ENCODE data around the gene TRABD2A. TPM values are rescaled to one million over a fixed set of nuclear protein-coding genes. Genes with fewer than 3 reads are reported as not detected.

Gene TRABD2A
- total RNA-seq, 1 experiment from 2014 or later: 1.7 TPM

GRCh38 chr2:84801811-84802210 lies 79.1 kb downstream of the TRABD2A start:
- no peak overlapping the region for H4K91ac ChIP-seq (ENCODE audit: insufficient read length, low read depth, low read length)
- DNase-seq: no peak
- H2BK12ac ChIP-seq (ENCODE audit: insufficient read length, low read depth, low read length): no peak overlapping the region
- no peak overlapping the region for H2BK20ac ChIP-seq (ENCODE audit: low read depth, low read length, poor library complexity, severe bottlenecking)
- Mint-ChIP-seq H3K9me3 (peaks cover 3 to 5% of the 10 kb centered on the region in 2 experiments; a peak in 4 of 5 replicates), H3K27me3 (ENCODE audit: low read depth) (peaks cover 3% of the 10 kb centered on the region; the same call in 1 of the 2 replicates), H3K36me3 (ENCODE audit: insufficient read depth in 1 of 3, low read depth in 3 of 3) (peaks cover 0 to 5% (median 4%) of the 10 kb centered on the region in 3 experiments; a peak in 1 of 7 replicates), H3K4me3 (no peak overlapping the region), H3K4me1 (peaks cover 23 to 28% of the 10 kb centered on the region in 2 experiments), H3K27ac (no peak overlapping the region; a peak in 1 of 7 replicates)
- H3K4ac ChIP-seq (ENCODE audit: low read depth, low read length): no peak overlapping the region
- no peaks in the 10 kb centered on the region; the same call in 1 of the 2 replicates for H3K79me2 ChIP-seq (ENCODE audit: insufficient read depth, low read length)
- H2BK5ac ChIP-seq (ENCODE audit: insufficient read length, low read length): no peak overlapping the region
- no peak overlapping the region for H2BK120ac ChIP-seq (ENCODE audit: low read depth, low read length, poor library complexity, severe bottlenecking)
- H2BK15ac ChIP-seq (ENCODE audit: low read depth, low read length): no peak overlapping the region
- no peak overlapping the region for H4K5ac ChIP-seq (ENCODE audit: insufficient read length, low read depth, low read length)
- H3K23me2 ChIP-seq (ENCODE audit: insufficient read length, low read depth, low read length, poor library complexity, severe bottlenecking): no peaks in the 10 kb centered on the region
- H3K23ac ChIP-seq (ENCODE audit: insufficient read length, low read depth, low read length): no peak overlapping the region
- peaks cover 8% of the 10 kb centered on the region for H3K4me1 ChIP-seq (ENCODE audit: insufficient read depth, low read length)
- no peaks in the 10 kb centered on the region for H3K9me3 ChIP-seq (ENCODE audit: control insufficient read depth, low read depth, low read length)
- no peak overlapping the region for H3K14ac ChIP-seq (ENCODE audit: insufficient read depth, low read length)
- WGBS (ENCODE audit: extremely low coverage, insufficient read length, low lambda C conversion rate): no CpG with 5 or more reads among the region's 2 CpGs
- H3K18ac ChIP-seq (ENCODE audit: insufficient read length, low read depth, low read length): no peak overlapping the region
- H3K56ac ChIP-seq (ENCODE audit: insufficient read length, low read depth, low read length): no peak overlapping the region
- no peaks in the 10 kb centered on the region for H4K20me1 ChIP-seq (ENCODE audit: control insufficient read depth, insufficient read depth, insufficient read length)
- no peak overlapping the region for H3K9ac ChIP-seq (ENCODE audit: extremely low read depth, insufficient read length, low read length)
- H4K8ac ChIP-seq (replicated peaks; ENCODE audit: insufficient read length, low read depth, low read length): no peak overlapping the region
- no peak overlapping the region for H3K4me2 ChIP-seq (ENCODE audit: insufficient read depth, insufficient read length, low read length)
- no peak overlapping the region for H2AK5ac ChIP-seq (ENCODE audit: insufficient read length, low read length)
- H3K27me3 ChIP-seq (ENCODE audit: insufficient read depth, low read length): no peaks in the 10 kb centered on the region
- no peak for TF ChIP-seq CTCF (conservative IDR thresholded peaks at IDR 0.05)
- no peak overlapping the region for H2AFZ ChIP-seq (ENCODE audit: low read length)
- H3T11ph ChIP-seq (ENCODE audit: low read length): no peak overlapping the region
- no peak overlapping the region for H3K27ac ChIP-seq (ENCODE audit: insufficient read length, low read depth, low read length)
- H3K79me1 ChIP-seq (ENCODE audit: insufficient read depth, low read depth, low read length, poor library complexity, severe bottlenecking): no peaks in the 10 kb centered on the region
